DLD1 (cell line): ENCODE measurements around the gene STARD3NL.
"Not testable (repeated sequence)": the region's sequence is repeated elsewhere in the genome, so short reads cannot be mapped to it uniquely, and the experiment has no call there.

Source experiments
- in situ Hi-C: cut with HindIII; loops from 2 replicates; pipeline ENCODE4 v1.10.0; 2017; ENCODE audit warnings: low sequenced_read_pairs

Gene STARD3NL

GRCh38 chr7:38262026-38262425 is 84.0 kb downstream of the STARD3NL start:
- in situ Hi-C loops: not testable (repeated sequence)

- in situ Hi-C loops: no loop called here
Observed at GRCh38 chr7:38262545-38262944, 84.5 kb downstream of the STARD3NL start.

- in situ Hi-C loops: not testable (repeated sequence)
Observed at GRCh38 chr7:38263274-38263673, 85.2 kb downstream of the STARD3NL start.

GRCh38 chr7:38264602-38265001 is 86.6 kb downstream of the STARD3NL start:
- in situ Hi-C loops: not testable (repeated sequence)

- in situ Hi-C loops: not testable (repeated sequence)
Observed at GRCh38 chr7:38265958-38266357, 87.9 kb downstream of the STARD3NL start.

GRCh38 chr7:38269704-38270346 is 91.8 kb downstream of the STARD3NL start:
- in situ Hi-C loops: not testable (repeated sequence)

GRCh38 chr7:38270405-38270804 is 92.4 kb downstream of the STARD3NL start:
- in situ Hi-C loops: not testable (repeated sequence)

- in situ Hi-C loops: no loop called here
Observed at GRCh38 chr7:38273286-38273995, 95.4 kb downstream of the STARD3NL start, which contains the start of gene TARP. TSS of gene TARP (minus strand) at chr7:38273636.

- in situ Hi-C loops: no loop called here
Observed at GRCh38 chr7:38274486-38274885, 96.4 kb downstream of the STARD3NL start.

GRCh38 chr7:38274927-38275620 is 97.0 kb downstream of the STARD3NL start:
- in situ Hi-C loops: no loop called here

- in situ Hi-C loops: no loop called here
Observed at GRCh38 chr7:38276096-38276877, 98.2 kb downstream of the STARD3NL start.

GRCh38 chr7:38280000-38280399 is 102.0 kb downstream of the STARD3NL start:
- in situ Hi-C loops: no loop called here
